GM12874 (cell line): ENCODE data around the gene IGF1.

Experiments used
- CTCF ChIP-seq: IDR thresholded peaks from 2 replicates; pipeline ENCODE4 v1.5.1; 2011; ENCODE audit warnings: low read depth, mild to moderate bottlenecking, control low read depth, low read length, moderate library complexity; ENCODE audit not compliant: insufficient read depth

The IGF1 gene

DNA sequence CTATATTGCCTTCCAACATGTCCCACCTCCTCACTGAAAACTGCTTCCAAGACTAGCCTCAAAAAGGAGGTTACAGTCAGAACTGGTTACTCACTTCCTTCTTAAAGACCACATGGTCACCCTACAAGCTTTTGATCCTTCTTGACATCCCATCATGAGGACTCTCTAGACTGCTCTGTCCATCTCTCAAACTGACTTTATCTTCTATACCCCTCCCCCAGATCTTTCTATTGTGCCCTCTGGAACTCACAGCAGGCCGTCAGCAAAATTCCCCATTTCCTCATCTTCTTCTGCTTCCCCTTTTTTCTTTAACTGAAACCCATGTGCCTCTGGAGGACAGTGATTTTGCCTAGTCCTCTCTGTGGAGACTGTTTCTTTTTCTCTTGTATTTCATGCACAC lies 18.1 kb upstream of the IGF1 start:
- TF ChIP-seq CTCF: no peak

- no peak for TF ChIP-seq CTCF
Measured at GRCh38 chr12:102497743-102498142, 17.4 kb upstream of the IGF1 start.

DNA sequence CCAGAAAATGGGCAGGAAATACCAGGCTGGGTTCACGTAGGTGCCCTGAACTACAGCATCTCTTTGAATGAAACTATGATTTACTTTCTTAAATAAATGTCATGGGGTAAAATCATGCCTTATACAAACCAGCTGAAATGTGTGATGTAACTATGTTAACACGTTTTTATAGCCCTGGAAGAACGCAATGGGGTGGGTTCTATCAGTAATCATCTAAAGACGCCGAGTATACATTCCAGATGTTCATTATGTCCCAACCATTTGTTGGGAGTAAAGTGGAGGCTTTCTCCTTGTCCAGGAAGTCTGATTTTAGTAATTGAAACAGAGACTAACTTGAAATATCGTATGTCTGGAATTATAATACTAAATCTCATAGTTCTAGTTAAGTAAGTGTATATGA lies 16.2 kb upstream of the IGF1 start:
- TF ChIP-seq CTCF: no peak

- no peak for TF ChIP-seq CTCF
Measured at GRCh38 chr12:102487226-102487625, 6.9 kb upstream of the IGF1 start.

GRCh38 chr12:102486153-102486552 lies 5.8 kb upstream of the IGF1 start:
- TF ChIP-seq CTCF: no peak

DNA sequence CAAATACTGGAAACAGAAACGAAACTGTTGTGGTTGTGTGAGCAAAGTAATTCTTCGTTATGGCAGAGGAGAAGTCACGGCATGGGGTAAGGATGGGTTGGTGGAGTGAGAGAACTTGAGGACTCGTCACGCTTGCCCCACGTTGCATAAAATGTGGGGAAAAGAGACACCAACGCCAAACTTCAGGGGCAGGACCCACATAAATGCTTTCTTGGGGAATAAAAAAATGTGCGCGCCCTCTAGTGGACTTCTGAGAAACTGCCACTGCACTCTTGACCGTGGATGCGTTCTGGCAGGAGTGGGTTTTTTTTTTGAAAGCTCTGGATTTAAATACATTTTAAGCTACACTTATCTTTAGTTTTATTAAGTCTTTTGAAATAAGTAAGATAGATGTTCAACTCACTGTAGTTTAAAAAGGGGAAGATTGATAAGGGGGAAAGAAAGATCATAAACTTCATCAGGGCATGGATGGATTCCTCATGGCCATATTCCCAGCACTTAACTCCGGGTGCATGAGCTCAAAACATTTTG lies 4.1 kb upstream of the IGF1 start:
- peak; percentile 76 for TF ChIP-seq CTCF

DNA sequence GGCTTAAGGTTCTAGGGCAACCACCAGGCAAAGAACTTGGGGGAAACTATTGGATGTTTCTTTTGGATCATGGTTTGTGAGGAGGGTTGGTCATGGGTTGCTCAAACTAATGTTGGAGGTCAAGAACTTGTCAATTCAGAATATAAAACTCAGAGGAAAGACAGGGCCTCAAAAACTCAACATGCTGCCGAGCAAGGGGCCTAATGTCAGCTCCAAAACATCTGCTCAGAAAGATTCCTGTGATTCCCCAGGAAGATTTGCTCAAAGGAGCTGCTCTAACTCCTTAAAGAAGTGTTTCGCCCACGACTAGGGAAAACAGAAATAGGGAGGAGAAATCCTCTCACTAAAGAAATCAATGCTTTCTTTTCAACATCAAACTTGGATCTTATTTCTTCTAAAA lies 3.7 kb upstream of the IGF1 start:
- no peak for TF ChIP-seq CTCF

GRCh38 chr12:102483466-102483865 lies 3.1 kb upstream of the IGF1 start:
- no peak for TF ChIP-seq CTCF
